ENCODE data around the gene AFAP1L2. TPM values are rescaled to one million over a fixed set of nuclear protein-coding genes. Genes with fewer than 3 reads are reported as not detected.

Gene AFAP1L2
- total and polyA plus RNA-seq, 9 of the 15 experiments (the other 6 are each of a cell fraction or from before 2014, with no cell fraction given) = 0.07 TPM; not detected in 8

GRCh38 chr10:114402233-114402632 is 2.1 kb downstream of the AFAP1L2 start:
- H2AFZ ChIP-seq (ENCODE audit: low read depth, low read length) = no peak overlapping the region
- no peaks in the 10 kb centered on the region for H3K79me2 ChIP-seq (ENCODE audit: control insufficient read depth, insufficient read depth, low read length)
- ATAC-seq (no peak), FAIRE-seq (no peak), DNase-seq (ENCODE audit: extremely low read depth in 1 of 4, low spot score in 3 of 4) (no peak)
- no TSS peak for BruUV-seq (replicated peaks)
- no peak overlapping the region for H3K9ac ChIP-seq (ENCODE audit: insufficient read depth in 1 of 2, low read depth in 2 of 2, low read length in 2 of 2)
- 0% methylated on average over 2 of the region's 2 CpGs for WGBS (ENCODE audit: insufficient coverage, low coverage, missing lambda C conversion rate)
- intact Hi-C loops (cut with micrococcal nuclease) = no loop called here
- H3K9me3 ChIP-seq (replicated peaks; ENCODE audit: control insufficient read depth, insufficient read depth, low read depth, low read length) = no peaks in the 10 kb centered on the region
- H3K27me3 ChIP-seq (ENCODE audit: control insufficient read depth in 2 of 2, insufficient read depth in 2 of 2, low read length in 2 of 2) = peaks cover 0 to 18% of the 10 kb centered on the region in 2 experiments; a peak in 3 of 5 replicates
- no peaks in the 10 kb centered on the region for H3K9me1 ChIP-seq (ENCODE audit: control insufficient read depth, insufficient read depth, low read length)
- in situ Hi-C loops (cut with MboI) = no loop called here
- no peaks in the 10 kb centered on the region; the same call in 1 of the 2 replicates for H4K20me1 ChIP-seq (replicated peaks; ENCODE audit: control insufficient read depth, insufficient read depth, low read length)
- peaks cover 0 to 6% of the 10 kb centered on the region in 2 experiments; a peak in 1 of 5 replicates for H3K4me1 ChIP-seq (replicated peaks in 1 of 2; ENCODE audit: control insufficient read depth in 2 of 2, insufficient read depth in 2 of 2, low read length in 2 of 2)
- POLR2A ChIA-PET = no interaction called here
- TF ChIP-seq DNMT1 (IDR thresholded peaks at IDR 0.05) (no peak), ZC3H8 (IDR thresholded peaks at IDR 0.05) (no peak), BACH1 (tag; IDR thresholded peaks at IDR 0.05) (no peak), U2AF2 (optimal IDR thresholded peaks at IDR 0.05; ENCODE audit: low read depth, low read length) (no peak), HCFC1 (IDR thresholded peaks at IDR 0.05; ENCODE audit: low read depth, low read length) (no peak), RAD21 (CRISPR knock-in tag; conservative IDR thresholded peaks at IDR 0.05 in 1 of 2, IDR thresholded peaks at IDR 0.05 in 1 of 2) (no peak), NFE2 (IDR thresholded peaks at IDR 0.05; ENCODE audit: low read depth) (no peak), HSF4 (CRISPR knock-in tag; IDR thresholded peaks at IDR 0.05; ENCODE audit: borderline replicate concordance) (no peak), ZNF695 (CRISPR knock-in tag; IDR thresholded peaks at IDR 0.05) (no peak), OTX1 (CRISPR knock-in tag; IDR thresholded peaks at IDR 0.05) (no peak), THRAP3 (IDR thresholded peaks at IDR 0.05; ENCODE audit: borderline replicate concordance) (no peak)
- TF ChIP-seq, protein P1, sequence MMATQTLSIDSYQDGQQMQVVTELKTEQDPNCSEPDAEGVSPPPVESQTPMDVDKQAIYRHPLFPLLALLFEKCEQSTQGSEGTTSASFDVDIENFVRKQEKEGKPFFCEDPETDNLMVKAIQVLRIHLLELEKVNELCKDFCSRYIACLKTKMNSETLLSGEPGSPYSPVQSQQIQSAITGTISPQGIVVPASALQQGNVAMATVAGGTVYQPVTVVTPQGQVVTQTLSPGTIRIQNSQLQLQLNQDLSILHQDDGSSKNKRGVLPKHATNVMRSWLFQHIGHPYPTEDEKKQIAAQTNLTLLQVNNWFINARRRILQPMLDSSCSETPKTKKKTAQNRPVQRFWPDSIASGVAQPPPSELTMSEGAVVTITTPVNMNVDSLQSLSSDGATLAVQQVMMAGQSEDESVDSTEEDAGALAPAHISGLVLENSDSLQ (IDR thresholded peaks at IDR 0.05) = no peak
- TF ChIP-seq, protein P2, sequence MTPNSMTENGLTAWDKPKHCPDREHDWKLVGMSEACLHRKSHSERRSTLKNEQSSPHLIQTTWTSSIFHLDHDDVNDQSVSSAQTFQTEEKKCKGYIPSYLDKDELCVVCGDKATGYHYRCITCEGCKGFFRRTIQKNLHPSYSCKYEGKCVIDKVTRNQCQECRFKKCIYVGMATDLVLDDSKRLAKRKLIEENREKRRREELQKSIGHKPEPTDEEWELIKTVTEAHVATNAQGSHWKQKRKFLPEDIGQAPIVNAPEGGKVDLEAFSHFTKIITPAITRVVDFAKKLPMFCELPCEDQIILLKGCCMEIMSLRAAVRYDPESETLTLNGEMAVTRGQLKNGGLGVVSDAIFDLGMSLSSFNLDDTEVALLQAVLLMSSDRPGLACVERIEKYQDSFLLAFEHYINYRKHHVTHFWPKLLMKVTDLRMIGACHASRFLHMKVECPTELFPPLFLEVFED (CRISPR knock-in tag; conservative IDR thresholded peaks at IDR 0.05) = no peak
- no peak overlapping the region for H3K27ac ChIP-seq (ENCODE audit: extremely low read depth, low read depth, low read length)
- CTCF ChIA-PET (ENCODE audit: low intra/inter-chr PET ratio) = no interaction called here
- H3K4me3 ChIP-seq = no peak overlapping the region
- no peaks in the 10 kb centered on the region for H3K36me3 ChIP-seq (ENCODE audit: control insufficient read depth, insufficient read depth, low read length)
- no peak overlapping the region for H3K4me2 ChIP-seq (ENCODE audit: insufficient read depth, low read length)

Measured in K562 (cell line).